Measurements from ENCODE around the gene CDH2.

Gene CDH2

GRCh38 chr18:28127228-28127627, 49.7 kb downstream of the CDH2 start:
- DNase-seq (ENCODE audit: low spot score): no peak

- DNase-seq (ENCODE audit: low spot score): no peak
These were observed 50.2 kb downstream of the CDH2 start for GRCh38 chr18:28126768-28127167.

GRCh38 chr18:28125051-28125450, 51.9 kb downstream of the CDH2 start:
- no peak for DNase-seq (ENCODE audit: low spot score)

- no peak for DNase-seq (ENCODE audit: low spot score)
These were observed 52.5 kb downstream of the CDH2 start for GRCh38 chr18:28124131-28125029.

- no peak for DNase-seq (ENCODE audit: low spot score)
These were observed 53.4 kb downstream of the CDH2 start for GRCh38 chr18:28123401-28124030.

- DNase-seq (ENCODE audit: low spot score): no peak
These were observed 56.0 kb downstream of the CDH2 start for GRCh38 chr18:28120828-28121515.

- no peak for DNase-seq (ENCODE audit: low spot score)
These were observed 60.5 kb downstream of the CDH2 start for GRCh38 chr18:28116461-28116860.

GRCh38 chr18:28115149-28115550, 61.8 kb downstream of the CDH2 start:
- DNase-seq (ENCODE audit: low spot score): peak; percentile 1

GRCh38 chr18:28114472-28114871, 62.5 kb downstream of the CDH2 start:
- no peak for DNase-seq (ENCODE audit: low spot score)

GRCh38 chr18:28113271-28114029, 63.5 kb downstream of the CDH2 start:
- no peak for DNase-seq (ENCODE audit: low spot score)

- no peak for DNase-seq (ENCODE audit: low spot score)
These were observed 64.9 kb downstream of the CDH2 start for GRCh38 chr18:28112056-28112470.

GRCh38 chr18:28110924-28111323, 66.0 kb downstream of the CDH2 start:
- no peak for DNase-seq (ENCODE audit: low spot score)

- no peak for DNase-seq (ENCODE audit: low spot score)
These were observed 67.0 kb downstream of the CDH2 start for GRCh38 chr18:28109781-28110560.

- DNase-seq (ENCODE audit: low spot score): no peak
These were observed 68.1 kb downstream of the CDH2 start for GRCh38 chr18:28108814-28109213.

- no peak for DNase-seq (ENCODE audit: low spot score)
These were observed 68.7 kb downstream of the CDH2 start for GRCh38 chr18:28108254-28108653.

- no peak for DNase-seq (ENCODE audit: low spot score)
These were observed 77.7 kb downstream of the CDH2 start for GRCh38 chr18:28099237-28099636.

- no peak for DNase-seq (ENCODE audit: low spot score)
These were observed 81.3 kb downstream of the CDH2 start for GRCh38 chr18:28095631-28096030.

- no peak for DNase-seq (ENCODE audit: low spot score)
These were observed 81.9 kb downstream of the CDH2 start for GRCh38 chr18:28095041-28095440.

GRCh38 chr18:28091197-28091596, 85.7 kb downstream of the CDH2 start:
- no peak for DNase-seq (ENCODE audit: low spot score)

GRCh38 chr18:28088477-28088876, 88.5 kb downstream of the CDH2 start:
- no peak for DNase-seq (ENCODE audit: low spot score)
